ENCODE results near the gene BTBD1. TPM values are rescaled to one million over a fixed set of nuclear protein-coding genes. Genes with fewer than 3 reads are reported as not detected.

BTBD1 gene
- total and polyA plus RNA-seq, 2 experiments from 2014 or later: 102 to 125 TPM

DNA sequence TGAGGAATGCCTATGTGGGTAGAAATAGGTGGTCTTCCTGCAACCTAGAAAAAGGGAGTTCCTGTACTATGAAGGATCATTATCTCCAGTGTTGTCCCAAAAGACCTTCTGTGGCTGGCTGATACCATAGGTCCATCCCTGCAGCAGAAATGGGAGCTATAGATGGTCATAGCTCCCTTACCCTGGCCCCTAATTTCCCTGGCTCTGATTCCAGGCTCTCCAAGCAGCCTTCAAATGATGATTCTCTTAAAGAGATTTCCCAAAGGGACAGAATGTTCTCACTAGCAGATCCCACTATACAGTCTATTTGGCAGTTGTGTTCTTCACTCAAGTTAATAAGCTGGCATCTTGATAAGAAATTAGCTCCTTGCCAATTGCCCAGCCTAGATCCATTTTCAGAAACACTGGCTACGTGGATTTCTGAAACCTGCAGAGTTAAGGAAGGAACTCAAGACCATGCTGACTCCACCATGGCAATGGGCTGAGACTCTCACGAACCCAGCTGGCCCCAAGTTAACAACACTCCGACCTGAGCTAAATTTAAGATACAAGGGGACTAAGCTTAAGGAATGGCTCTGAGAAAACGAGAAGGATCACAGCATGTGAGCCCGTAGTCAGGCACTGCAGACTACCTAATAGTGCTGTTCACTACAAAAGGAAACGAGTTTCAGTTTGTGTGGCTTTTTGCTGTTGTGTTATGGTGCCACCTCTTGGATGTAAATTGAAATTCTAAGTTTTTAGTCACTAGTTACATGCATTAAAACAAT lies 67.0 kb downstream of the BTBD1 start:
- no peaks in the 10 kb centered on the region for H3K9me3 ChIP-seq (ENCODE audit: low read depth)
- TF ChIP-seq CTCF (IDR thresholded peaks at IDR 0.05; ENCODE audit: low read depth, low read length): peak; percentile 60
- DNase-seq (ENCODE audit: low read depth in 1 of 2, low spot score in 1 of 2): peak; percentile 45 to 83
- H3K4me3 ChIP-seq: no peak overlapping the region
- H3K4me1 ChIP-seq (ENCODE audit: low read depth): no peaks in the 10 kb centered on the region
- H3K27ac ChIP-seq: no peak overlapping the region
- H3K27me3 ChIP-seq: no peaks in the 10 kb centered on the region
- H3K36me3 ChIP-seq: peaks cover 4% of the 10 kb centered on the region

GRCh38 chr15:82999426-82999825 lies 67.6 kb downstream of the BTBD1 start:
- no peak for DNase-seq (ENCODE audit: low read depth in 1 of 2, low spot score in 1 of 2)
- Histone ChIP-seq H3K4me3 (no peak overlapping the region), H3K4me1 (ENCODE audit: low read depth) (no peaks in the 10 kb centered on the region), H3K27ac (no peak overlapping the region), H3K36me3 (no peaks in the 10 kb centered on the region), H3K9me3 (ENCODE audit: low read depth) (no peaks in the 10 kb centered on the region), H3K27me3 (no peaks in the 10 kb centered on the region)
- TF ChIP-seq CTCF (IDR thresholded peaks at IDR 0.05; ENCODE audit: low read depth, low read length): no peak

DNA sequence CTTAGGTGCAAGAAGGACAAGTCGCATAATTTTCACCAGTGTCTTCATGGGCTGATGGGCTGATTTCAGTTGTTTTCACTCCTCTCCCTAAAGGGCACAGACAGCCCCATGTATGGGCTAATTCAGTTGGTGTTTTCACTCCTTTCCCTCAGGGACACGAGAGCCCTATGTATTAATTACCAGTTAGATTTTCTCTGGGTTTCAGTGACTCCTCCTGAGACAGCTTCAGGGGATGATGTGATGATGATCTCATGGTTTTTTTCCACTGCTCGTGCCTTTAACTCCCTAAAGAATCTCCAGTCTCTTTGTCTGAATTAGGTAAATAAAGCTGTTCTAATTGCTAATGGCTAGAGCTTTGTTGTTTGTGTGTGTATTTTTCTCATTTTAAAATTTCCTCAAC lies 71.1 kb downstream of the BTBD1 start:
- no peak overlapping the region for H3K4me3 ChIP-seq
- H3K27ac ChIP-seq: no peak overlapping the region
- H3K9me3 ChIP-seq (ENCODE audit: low read depth): no peaks in the 10 kb centered on the region
- DNase-seq (ENCODE audit: low read depth in 1 of 2, low spot score in 1 of 2): no peak
- no peaks in the 10 kb centered on the region for H3K4me1 ChIP-seq (ENCODE audit: low read depth)
- no peaks in the 10 kb centered on the region for H3K27me3 ChIP-seq
- no peaks in the 10 kb centered on the region for H3K36me3 ChIP-seq
- no peak for TF ChIP-seq CTCF (IDR thresholded peaks at IDR 0.05; ENCODE audit: low read depth, low read length)

DNA sequence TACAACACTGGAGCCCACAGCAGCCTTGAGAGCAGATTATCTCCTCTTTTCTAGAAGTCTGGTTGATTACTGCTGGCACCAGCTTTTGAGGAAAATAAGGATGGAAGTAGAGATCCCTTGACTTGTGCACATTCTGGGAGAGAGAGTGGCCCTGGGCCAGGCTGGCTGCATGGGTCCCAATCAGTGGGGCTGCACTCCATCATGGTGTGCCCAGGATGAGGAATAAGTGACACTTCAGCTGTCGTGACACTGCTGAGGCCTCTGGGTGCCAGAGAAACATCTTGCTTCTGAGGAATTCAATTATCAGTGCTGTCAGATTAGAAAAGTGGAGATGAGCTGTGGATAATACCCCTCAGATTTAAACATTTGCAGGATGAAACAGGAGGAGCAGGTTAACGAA lies 72.0 kb downstream of the BTBD1 start:
- Histone ChIP-seq H3K9me3 (ENCODE audit: low read depth) (no peaks in the 10 kb centered on the region), H3K27me3 (no peaks in the 10 kb centered on the region), H3K36me3 (peaks cover 5% of the 10 kb centered on the region), H3K4me3 (no peak overlapping the region), H3K27ac (no peak overlapping the region), H3K4me1 (ENCODE audit: low read depth) (no peaks in the 10 kb centered on the region)
- TF ChIP-seq CTCF (IDR thresholded peaks at IDR 0.05; ENCODE audit: low read depth, low read length): no peak
- DNase-seq (ENCODE audit: low read depth in 1 of 2, low spot score in 1 of 2): no peak

GRCh38 chr15:82993144-82993543 lies 73.9 kb downstream of the BTBD1 start:
- no peaks in the 10 kb centered on the region for H3K9me3 ChIP-seq (ENCODE audit: low read depth)
- no peak overlapping the region for H3K4me3 ChIP-seq
- H3K27me3 ChIP-seq: no peaks in the 10 kb centered on the region
- peaks cover 11% of the 10 kb centered on the region for H3K36me3 ChIP-seq
- no peaks in the 10 kb centered on the region for H3K4me1 ChIP-seq (ENCODE audit: low read depth)
- no peak for DNase-seq (ENCODE audit: low read depth in 1 of 2, low spot score in 1 of 2)
- H3K27ac ChIP-seq: no peak overlapping the region
- TF ChIP-seq CTCF (IDR thresholded peaks at IDR 0.05; ENCODE audit: low read depth, low read length): no peak

Measured in cardiac muscle cell (in vitro differentiated cells and primary cell).